ENCODE results near the gene ALDH1A2. TPM values are rescaled to one million over a fixed set of nuclear protein-coding genes. Genes with fewer than 3 reads are reported as not detected.
A peak's percentile ranks its signal among the peaks of the same experiment; 100 is the strongest.

The ALDH1A2 gene
- total and polyA plus RNA-seq, 7 donors: 1.2 to 12.5 (median 4.4) TPM

GRCh38 chr15:58077427-58077826, 11.9 kb upstream of the ALDH1A2 start:
- Histone ChIP-seq H3K27me3 (no peaks in the 10 kb centered on the region), H3K36me3 (no peaks in the 10 kb centered on the region), H3K4me3 (no peak overlapping the region), H3K9me3 (no peaks in the 10 kb centered on the region), H3K4me1 (no peaks in the 10 kb centered on the region), H3K27ac (no peak overlapping the region)
- 2 to 11% methylated on average over 1 of the region's 1 CpG for WGBS, 2 donors
- DNase-seq: no peak
- TF ChIP-seq POLR2AphosphoS5 (IDR thresholded peaks at IDR 0.05) (no peak), CTCF (IDR thresholded peaks at IDR 0.05) (no peak)
- intact Hi-C loops (cut with DNase I): no loop called here

- no peaks in the 10 kb centered on the region for H3K4me1 ChIP-seq
- no peak overlapping the region for H3K27ac ChIP-seq
- intact Hi-C loops (cut with DNase I): no loop called here
- H3K4me3 ChIP-seq: no peak overlapping the region
- no peaks in the 10 kb centered on the region for H3K9me3 ChIP-seq
- H3K27me3 ChIP-seq: no peaks in the 10 kb centered on the region
- no peak for TF ChIP-seq CTCF (IDR thresholded peaks at IDR 0.05)
- no peak for TF ChIP-seq POLR2A (IDR thresholded peaks at IDR 0.05)
- TF ChIP-seq EP300 (IDR thresholded peaks at IDR 0.05): no peak
- TF ChIP-seq POLR2AphosphoS5 (IDR thresholded peaks at IDR 0.05): no peak
- WGBS, 2 donors: 70 to 93% methylated on average over 2 of the region's 2 CpGs
- no peak for DNase-seq
- H3K36me3 ChIP-seq: no peaks in the 10 kb centered on the region
Measured at GRCh38 chr15:58074452-58074851, 8.9 kb upstream of the ALDH1A2 start.

- no peak for TF ChIP-seq EP300 (IDR thresholded peaks at IDR 0.05)
- TF ChIP-seq POLR2A (IDR thresholded peaks at IDR 0.05): no peak
- TF ChIP-seq CTCF (IDR thresholded peaks at IDR 0.05): peak; percentile 20 to 82 (median 65)
- TF ChIP-seq POLR2AphosphoS5 (IDR thresholded peaks at IDR 0.05): no peak
Measured at GRCh38 chr15:58070801-58071418, 5.4 kb upstream of the ALDH1A2 start.

GRCh38 chr15:58069008-58069407, 3.5 kb upstream of the ALDH1A2 start:
- no peak overlapping the region for H3K27ac ChIP-seq
- 87 to 95% methylated on average over 5 of the region's 5 CpGs for WGBS, 2 donors
- H3K27me3 ChIP-seq: peaks cover 21 to 43% (median 23%) of the 10 kb centered on the region in 3 donors
- no peak for DNase-seq
- H3K4me3 ChIP-seq: no peak overlapping the region
- intact Hi-C loops (cut with DNase I): loop anchor here (5.0 to 10.0 kb wide), 3 partner anchors 317 to 514 kb away; no protein-coding TSS in a partner anchor
- H3K4me1 ChIP-seq: peaks cover 0 to 16% (median 16%) of the 10 kb centered on the region in 4 donors
- TF ChIP-seq CTCF (IDR thresholded peaks at IDR 0.05): no peak
- TF ChIP-seq EP300 (IDR thresholded peaks at IDR 0.05): no peak
- TF ChIP-seq POLR2AphosphoS5 (IDR thresholded peaks at IDR 0.05): no peak
- no peaks in the 10 kb centered on the region for H3K36me3 ChIP-seq
- no peaks in the 10 kb centered on the region for H3K9me3 ChIP-seq

More at GRCh38 chr15:58070801-58071418, 5.4 kb upstream of the ALDH1A2 start:
- Histone ChIP-seq H3K36me3 (no peaks in the 10 kb centered on the region), H3K27ac (no peak overlapping the region), H3K27me3 (peaks cover 4 to 24% (median 4%) of the 10 kb centered on the region in 3 donors), H3K9me3 (no peaks in the 10 kb centered on the region), H3K4me3 (no peak overlapping the region), H3K4me1 (peaks cover 0 to 7% (median 5%) of the 10 kb centered on the region in 4 donors)
- WGBS, 2 donors: 29 to 35% methylated on average over 7 of the region's 7 CpGs
- intact Hi-C loops (cut with DNase I): loop anchor here (2.0 kb wide), 1 partner anchor 202 kb away; no protein-coding TSS in a partner anchor
- DNase-seq: peak; percentile 67

Data from sigmoid colon (tissue), 7 donors.